CD4-positive, alpha-beta T cell (primary cell): ENCODE measurements around the gene FAM204A. TPM values are rescaled to one million over a fixed set of nuclear protein-coding genes. Genes with fewer than 3 reads are reported as not detected.

ENCODE experiments used
- ATAC-seq: fragments of 200-7000 bp; cut with Tn5 transposase; one replicate; pipeline ENCODE4 v1.10.0; 2022; ENCODE audit warnings: mild to moderate bottlenecking; ENCODE audit not compliant: poor library complexity
- CTCF ChIA-PET: fragments of 350-600 bp; sonication (Branson Sonifier 250); formaldehyde crosslinking; loops from one replicate; lab custom pipeline; 2021; ENCODE audit warnings: antibody characterized with exemption, inconsistent platforms; lab: Charles Lee
- POLR2A ChIA-PET: fragments of 350-600 bp; sonication (Branson Sonifier 250); formaldehyde crosslinking; loops from one replicate; lab custom pipeline; 2021; ENCODE audit warnings: antibody characterized with exemption, inconsistent platforms; lab: Charles Lee
- DNase-seq, 14 experiments: peaks; one replicate each; pipeline ENCODE4 v3.0.0-alpha.2; 2013 to 2020; ENCODE audit warnings: mixed read lengths in 2 of 14
- H3K27ac ChIP-seq, 2 donors: one replicate each; pipeline versions ENCODE4 v1.5.1 to v1.7.0; 2013; ENCODE audit warnings: low read length in 2 of 2, low read depth in 1 of 2, mild to moderate bottlenecking in 1 of 2
- H3K27me3 ChIP-seq, 2 experiments: 1 replicate in 1 of 2; 2 replicates in 1 of 2; pipeline versions ENCODE4 v1.6.1 to v1.7.0; 2013; ENCODE audit warnings: low read length in 2 of 2, control low read depth in 1 of 2, mild to moderate bottlenecking in 1 of 2, moderate library complexity in 1 of 2; ENCODE audit not compliant: insufficient read depth in 2 of 2, control insufficient read depth in 1 of 2
- H3K36me3 ChIP-seq: one replicate; pipeline ENCODE4 v1.6.1; 2013; ENCODE audit warnings: low read length, control low read depth; ENCODE audit not compliant: insufficient read depth
- H3K4me1 ChIP-seq: one replicate; pipeline ENCODE4 v1.6.1; 2013; ENCODE audit warnings: low read length, control low read depth; ENCODE audit not compliant: insufficient read depth
- H3K4me3 ChIP-seq: one replicate; pipeline ENCODE4 v1.5.1; 2013; ENCODE audit warnings: mild to moderate bottlenecking, low read length, moderate library complexity
- H3K9me3 ChIP-seq, 2 experiments: 1 replicate in 1 of 2; 2 replicates in 1 of 2; pipeline versions ENCODE4 v1.6.1 to v1.7.0; 2013; ENCODE audit warnings: low read length in 2 of 2, mild to moderate bottlenecking in 2 of 2, control low read depth in 1 of 2, moderate library complexity in 1 of 2; ENCODE audit not compliant: control insufficient read depth in 1 of 2, insufficient read depth in 1 of 2
- H3K27ac Mint-ChIP-seq: one replicate; pipeline ENCODE4 v1.8.0; 2020; ENCODE audit warnings: mixed read lengths
- H3K27me3 Mint-ChIP-seq: one replicate; pipeline ENCODE4 v1.8.0; 2021; ENCODE audit warnings: mixed read lengths
- H3K36me3 Mint-ChIP-seq: one replicate; pipeline ENCODE4 v1.8.0; 2021; ENCODE audit warnings: low read depth, mixed read lengths
- H3K4me1 Mint-ChIP-seq: one replicate; pipeline ENCODE4 v1.8.0; 2021; ENCODE audit warnings: low read depth, mixed read lengths
- H3K4me3 Mint-ChIP-seq: one replicate; pipeline ENCODE4 v1.8.0; 2020; ENCODE audit warnings: mild to moderate bottlenecking, mixed read lengths
- H3K9me3 Mint-ChIP-seq: one replicate; pipeline ENCODE4 v1.8.0; 2020; ENCODE audit warnings: mixed read lengths
- CTCF ChIP-seq: fragments of 200-600 bp; IDR thresholded peaks from one replicate; pipeline ENCODE4 v1.8.0; 2022; ENCODE audit warnings: antibody characterized with exemption, mild to moderate bottlenecking
- intact Hi-C, 2 experiments: fragments of 100-400 bp; cut with DNase I in 1 of 2; cut with micrococcal nuclease in 1 of 2; formaldehyde crosslinking; loops; one replicate each; pipeline versions ENCODE4 v1.15.1 to v1.9.0; 2023 to 2025; cut with DNase I, micrococcal nuclease
- total RNA-seq, 174 experiments: library from RNA in 2 of 174; stranded (reverse) in 2 of 174; gene quantifications; one replicate each; pipeline ENCODE4 v1.2.3 and lab custom pipeline; 2021 to 2026

FAM204A gene
- total RNA-seq, 2 experiments from 2014 or later: 47.3 to 54.7 TPM

DNA sequence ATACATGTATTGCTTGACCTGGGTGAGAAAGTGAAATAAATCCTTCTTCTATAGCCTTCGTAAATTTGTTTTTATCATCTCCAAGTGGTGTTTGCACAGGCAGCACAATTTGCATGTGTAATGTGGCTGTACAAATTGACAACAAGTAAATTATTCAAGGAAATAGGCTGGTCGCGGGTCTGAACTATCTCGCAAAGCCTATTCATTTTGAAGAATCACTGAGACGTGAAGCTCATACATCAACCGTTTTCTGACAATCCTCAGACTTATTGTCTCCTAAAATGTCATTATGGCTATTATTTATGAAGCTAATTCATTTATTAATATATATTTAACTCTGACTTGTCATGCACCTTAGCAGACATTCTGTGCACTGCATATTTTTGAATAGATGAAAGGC is 16.2 kb upstream of the FAM204A start:
- no peak for TF ChIP-seq CTCF
- Mint-ChIP-seq H3K4me1 (no peaks in the 10 kb centered on the region), H3K27me3 (peaks cover 39% of the 10 kb centered on the region), H3K36me3 (no peaks in the 10 kb centered on the region), H3K9me3 (no peaks in the 10 kb centered on the region), H3K27ac (no peak overlapping the region), H3K4me3 (no peak overlapping the region)
- H3K9me3 ChIP-seq: no peaks in the 10 kb centered on the region
- H3K27me3 ChIP-seq: peaks cover 4 to 5% of the 10 kb centered on the region in 2 experiments
- no peak for DNase-seq
- H3K27ac ChIP-seq: no peak overlapping the region
- intact Hi-C loops: no loop called here
- ChIA-PET CTCF (no interaction called here), POLR2A (no interaction called here)
- H3K4me1 ChIP-seq: no peaks in the 10 kb centered on the region
- no peak for ATAC-seq
- no peaks in the 10 kb centered on the region for H3K36me3 ChIP-seq
- H3K4me3 ChIP-seq: no peak overlapping the region

- no peaks in the 10 kb centered on the region for H3K9me3 Mint-ChIP-seq
- ChIA-PET CTCF (no interaction called here), POLR2A (no interaction called here)
- no peak for ATAC-seq
- intact Hi-C loops: no loop called here
- H3K27me3 ChIP-seq: peaks cover 4 to 7% of the 10 kb centered on the region in 2 experiments
- H3K27me3 Mint-ChIP-seq: peaks cover 41% of the 10 kb centered on the region
- H3K9me3 ChIP-seq: no peaks in the 10 kb centered on the region
- H3K4me1 ChIP-seq: no peaks in the 10 kb centered on the region
- no peaks in the 10 kb centered on the region for H3K36me3 Mint-ChIP-seq
- no peak for DNase-seq
- H3K27ac Mint-ChIP-seq: no peak overlapping the region
- no peak overlapping the region for H3K4me3 Mint-ChIP-seq
- TF ChIP-seq CTCF: no peak
- H3K4me1 Mint-ChIP-seq: no peaks in the 10 kb centered on the region
- no peak overlapping the region for H3K4me3 ChIP-seq
- no peak overlapping the region for H3K27ac ChIP-seq
- H3K36me3 ChIP-seq: no peaks in the 10 kb centered on the region
Measured at GRCh38 chr10:118357841-118358240, 15.7 kb upstream of the FAM204A start.

GRCh38 chr10:118356628-118357027 is 14.5 kb upstream of the FAM204A start:
- H3K9me3 Mint-ChIP-seq: no peaks in the 10 kb centered on the region
- no peak overlapping the region for H3K27ac Mint-ChIP-seq
- intact Hi-C loops: no loop called here
- H3K27me3 Mint-ChIP-seq: peaks cover 47% of the 10 kb centered on the region
- H3K4me1 Mint-ChIP-seq: no peaks in the 10 kb centered on the region
- Histone ChIP-seq H3K9me3 (no peaks in the 10 kb centered on the region), H3K4me1 (no peaks in the 10 kb centered on the region), H3K4me3 (no peak overlapping the region), H3K27me3 (peaks cover 6 to 13% of the 10 kb centered on the region in 2 experiments), H3K36me3 (no peaks in the 10 kb centered on the region), H3K27ac (no peak overlapping the region)
- no peak overlapping the region for H3K4me3 Mint-ChIP-seq
- DNase-seq: no peak
- CTCF ChIA-PET: no interaction called here
- no peak for ATAC-seq
- TF ChIP-seq CTCF: no peak
- POLR2A ChIA-PET: no interaction called here
- no peaks in the 10 kb centered on the region for H3K36me3 Mint-ChIP-seq
